ENCODE data around the gene LGR5. TPM values are rescaled to one million over a fixed set of nuclear protein-coding genes. Genes with fewer than 3 reads are reported as not detected.

LGR5 gene
- total RNA-seq, 2 experiments from 2014 or later: not detected

DNA sequence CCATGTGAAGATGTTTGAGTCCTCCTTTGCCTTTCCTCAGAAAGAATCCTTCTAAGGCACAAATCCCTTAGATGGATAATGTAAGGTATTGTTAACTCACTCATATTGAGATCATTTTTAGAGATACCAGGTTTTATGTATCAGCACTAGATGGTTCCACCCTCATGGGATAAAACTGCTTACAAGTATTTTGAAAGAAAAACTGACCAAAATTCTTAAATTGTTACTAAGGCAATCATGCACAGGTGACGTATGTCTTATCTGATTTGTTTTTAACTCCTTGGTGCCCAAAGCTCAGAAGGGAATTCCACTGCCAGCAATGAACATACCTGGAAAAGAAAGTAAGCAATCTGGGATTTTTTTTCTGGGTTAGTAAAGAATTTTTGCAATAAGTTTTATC is 145.6 kb downstream of the LGR5 start:
- POLR2A ChIA-PET: no interaction called here

DNA sequence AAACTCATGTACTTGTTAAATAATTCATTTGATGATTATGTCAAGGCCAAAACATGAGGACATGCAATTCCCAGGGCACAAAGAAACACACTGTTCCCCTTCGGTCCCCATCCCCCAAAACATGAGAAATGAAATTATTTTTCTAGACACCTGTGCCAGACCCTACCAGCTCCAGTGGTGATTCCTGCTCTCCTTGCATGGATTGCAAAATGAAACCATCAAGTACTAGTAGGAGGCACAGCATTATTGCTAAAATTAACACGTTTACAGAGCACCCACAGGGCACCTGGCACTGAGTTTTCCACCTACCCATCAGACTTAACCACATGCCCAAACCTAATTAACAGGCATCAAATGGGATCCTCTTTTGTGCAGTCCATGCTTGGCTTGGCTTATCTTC is 147.4 kb downstream of the LGR5 start:
- Mint-ChIP-seq H3K4me1 (no peaks in the 10 kb centered on the region), H3K27me3 (peaks cover 9% of the 10 kb centered on the region), H3K4me3 (no peak overlapping the region), H3K36me3 (no peaks in the 10 kb centered on the region), H3K27ac (no peak overlapping the region), H3K9me3 (no peaks in the 10 kb centered on the region)
- DNase-seq (no peak), ATAC-seq (ENCODE audit: low read depth) (no peak)
- POLR2A ChIA-PET: no interaction called here

More for the DNA sequence above, 145.6 kb downstream of the LGR5 start:
- Mint-ChIP-seq H3K4me3 (no peak overlapping the region), H3K4me1 (no peaks in the 10 kb centered on the region), H3K27me3 (peaks cover 7% of the 10 kb centered on the region), H3K9me3 (no peaks in the 10 kb centered on the region), H3K36me3 (no peaks in the 10 kb centered on the region), H3K27ac (no peak overlapping the region)
- ATAC-seq (ENCODE audit: low read depth) (no peak), DNase-seq (no peak)

DNA sequence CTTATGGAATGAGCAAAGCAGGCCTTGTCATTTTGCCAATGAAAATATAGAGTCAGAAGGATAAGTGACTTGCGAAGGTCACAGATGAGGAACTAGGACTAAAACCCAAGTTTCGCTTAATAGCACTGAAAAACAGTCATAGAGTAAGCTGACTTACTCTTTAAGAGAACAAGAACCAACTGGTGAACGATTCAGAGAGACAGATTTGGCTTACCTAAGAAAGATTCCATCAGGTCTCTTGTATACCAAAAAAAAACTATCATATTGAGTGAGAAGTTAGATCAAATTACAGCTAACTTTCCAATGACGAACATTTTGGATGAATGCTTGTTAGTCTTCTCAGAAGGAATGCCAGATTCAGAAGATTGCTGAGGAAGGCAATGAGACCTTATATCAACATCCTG is 149.9 kb downstream of the LGR5 start:
- POLR2A ChIA-PET: no interaction called here

DNA sequence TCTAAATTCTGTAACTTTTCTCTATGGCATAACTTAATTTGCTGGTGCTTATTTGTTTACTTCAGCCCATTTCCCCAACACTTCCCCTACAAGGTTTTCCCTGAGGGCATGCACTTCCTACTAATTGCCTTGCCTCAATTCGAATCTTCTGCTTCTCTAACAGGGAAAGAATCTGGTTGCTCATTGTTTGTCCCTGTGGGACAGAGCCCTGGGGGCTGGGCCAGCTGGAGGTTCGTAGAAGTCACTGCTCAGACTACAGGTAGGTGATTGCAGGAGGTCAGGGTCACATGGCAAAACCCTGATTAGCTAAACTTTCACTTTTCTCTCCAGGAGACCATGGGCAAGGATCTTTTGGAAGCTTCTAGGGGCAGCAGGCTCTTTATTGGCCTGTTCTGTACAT is 152.0 kb downstream of the LGR5 start:
- no peaks in the 10 kb centered on the region for H3K9me3 Mint-ChIP-seq
- H3K36me3 Mint-ChIP-seq: no peaks in the 10 kb centered on the region
- H3K27me3 Mint-ChIP-seq: peaks cover 5% of the 10 kb centered on the region
- DNase-seq: no peak
- no peaks in the 10 kb centered on the region for H3K4me1 Mint-ChIP-seq
- POLR2A ChIA-PET: no interaction called here
- H3K27ac Mint-ChIP-seq: no peak overlapping the region
- ATAC-seq (ENCODE audit: low read depth): no peak
- no peak overlapping the region for H3K4me3 Mint-ChIP-seq

More for the DNA sequence above, 149.9 kb downstream of the LGR5 start:
- no peak overlapping the region for H3K27ac Mint-ChIP-seq
- H3K4me1 Mint-ChIP-seq: no peaks in the 10 kb centered on the region
- H3K36me3 Mint-ChIP-seq: no peaks in the 10 kb centered on the region
- no peaks in the 10 kb centered on the region for H3K9me3 Mint-ChIP-seq
- ATAC-seq (ENCODE audit: low read depth) (no peak), DNase-seq (no peak)
- no peak overlapping the region for H3K4me3 Mint-ChIP-seq
- H3K27me3 Mint-ChIP-seq: peaks cover 3% of the 10 kb centered on the region

DNA sequence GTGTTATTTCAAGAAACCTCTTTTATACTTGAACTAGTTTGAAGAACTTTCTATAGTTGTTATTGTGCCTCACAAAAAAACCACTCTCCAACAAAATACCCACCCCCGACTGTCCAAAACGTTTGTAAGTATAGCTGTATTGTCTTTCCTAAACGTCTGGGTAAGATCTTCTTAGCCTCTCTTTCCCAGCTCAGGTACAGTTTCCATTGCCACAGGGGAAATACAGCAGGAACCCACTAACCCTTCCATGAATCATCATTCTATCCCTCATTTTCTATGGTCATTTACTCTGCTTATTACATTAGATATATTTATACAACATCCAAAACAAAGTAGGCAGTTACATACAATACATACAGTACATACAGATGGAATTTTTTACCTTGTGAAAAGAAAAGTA is 153.2 kb downstream of the LGR5 start:
- Mint-ChIP-seq H3K4me3 (no peak overlapping the region), H3K9me3 (no peaks in the 10 kb centered on the region), H3K36me3 (no peaks in the 10 kb centered on the region), H3K27me3 (peaks cover 8% of the 10 kb centered on the region), H3K4me1 (no peaks in the 10 kb centered on the region), H3K27ac (no peak overlapping the region)
- POLR2A ChIA-PET: no interaction called here
- ATAC-seq (ENCODE audit: low read depth) (no peak), DNase-seq (no peak)

DNA sequence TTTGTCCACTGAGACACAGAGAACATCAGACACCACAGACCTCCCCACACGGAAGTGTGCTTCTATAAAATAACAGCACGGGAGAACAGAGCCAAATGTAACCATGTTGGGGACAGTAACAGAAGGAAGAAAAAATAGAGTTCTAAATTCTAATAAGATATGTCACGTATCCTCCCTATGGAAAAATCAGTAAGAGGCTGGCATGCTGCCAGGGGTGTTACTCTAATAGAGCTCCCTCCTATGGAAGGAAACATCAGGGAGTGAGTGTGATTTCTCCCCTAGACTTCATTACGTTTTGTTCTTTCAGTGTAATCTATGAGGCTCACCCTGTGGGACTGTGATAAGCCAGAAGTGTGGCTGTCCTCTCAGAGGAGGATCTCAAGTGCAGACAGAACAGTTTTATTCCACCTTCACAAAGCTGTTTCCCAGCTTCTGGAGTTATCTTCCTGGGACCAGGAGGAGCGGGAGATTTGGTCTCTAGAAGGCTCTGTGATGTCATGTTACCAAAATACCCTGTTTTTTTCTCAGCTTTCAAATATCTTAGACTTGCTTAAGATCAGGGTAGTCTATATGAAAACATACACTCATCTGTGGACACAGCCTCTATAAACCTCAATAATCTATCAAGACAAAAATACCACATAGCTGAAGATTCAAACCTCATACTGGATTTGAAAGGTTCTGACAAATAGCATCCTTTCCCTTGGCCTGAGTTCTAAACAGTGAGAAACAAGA is 154.8 kb downstream of the LGR5 start:
- POLR2A ChIA-PET: no interaction called here
- DNase-seq (no peak), ATAC-seq (ENCODE audit: low read depth) (no peak)
- Mint-ChIP-seq H3K4me3 (no peak overlapping the region), H3K9me3 (peaks cover under 1% of the 10 kb centered on the region), H3K36me3 (no peaks in the 10 kb centered on the region), H3K27me3 (peaks cover 12% of the 10 kb centered on the region), H3K27ac (no peak overlapping the region), H3K4me1 (no peaks in the 10 kb centered on the region)

DNA sequence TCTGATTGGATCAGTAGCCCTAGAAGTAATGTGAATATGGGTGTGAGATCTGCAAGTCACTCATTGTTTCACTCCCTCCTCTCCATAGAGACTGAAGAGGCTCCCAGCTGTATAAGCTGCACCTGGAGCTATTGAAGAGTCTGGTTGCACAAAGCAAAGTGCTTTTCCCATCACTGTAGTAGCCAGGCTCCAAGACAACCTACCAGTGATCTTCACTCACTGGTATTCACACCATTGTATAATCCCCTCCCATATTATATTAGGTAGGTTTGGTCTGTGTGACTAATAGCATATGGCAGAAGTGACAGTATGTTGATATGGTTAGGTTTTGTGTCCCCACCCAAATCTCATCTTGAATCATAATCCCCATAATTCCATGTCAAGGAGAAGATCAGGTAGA is 159.6 kb downstream of the LGR5 start:
- DNase-seq: no peak
- H3K27ac Mint-ChIP-seq: no peak overlapping the region
- H3K9me3 Mint-ChIP-seq: peaks cover 7% of the 10 kb centered on the region
- H3K4me3 Mint-ChIP-seq: no peak overlapping the region
- POLR2A ChIA-PET: no interaction called here
- peaks cover 15% of the 10 kb centered on the region for H3K27me3 Mint-ChIP-seq
- no peaks in the 10 kb centered on the region for H3K4me1 Mint-ChIP-seq
- no peak for ATAC-seq (ENCODE audit: low read depth)
- no peaks in the 10 kb centered on the region for H3K36me3 Mint-ChIP-seq

DNA sequence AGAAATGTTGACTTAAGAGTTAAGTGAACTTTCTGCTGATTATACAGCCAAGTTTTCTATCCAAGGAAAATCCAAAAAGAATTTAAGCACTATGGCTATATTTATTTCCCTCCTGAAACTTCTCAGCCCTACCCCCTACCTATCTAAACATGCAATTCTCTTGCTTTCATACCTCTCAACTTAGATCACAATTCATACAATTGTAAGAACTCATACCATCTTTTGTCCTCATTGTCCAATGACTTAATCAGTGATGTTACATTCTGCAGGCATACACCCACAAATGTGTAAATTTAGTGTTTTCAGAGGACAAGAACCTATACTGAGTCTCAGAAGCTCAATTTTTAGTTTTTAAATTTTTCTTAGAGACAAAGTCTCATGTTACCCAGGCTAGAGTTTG is 161.9 kb downstream of the LGR5 start:
- ATAC-seq (ENCODE audit: low read depth) (no peak), DNase-seq (no peak)
- no peaks in the 10 kb centered on the region for H3K4me1 Mint-ChIP-seq
- H3K9me3 Mint-ChIP-seq: peaks cover 7% of the 10 kb centered on the region
- POLR2A ChIA-PET: no interaction called here
- H3K36me3 Mint-ChIP-seq: peaks cover 14% of the 10 kb centered on the region
- no peak overlapping the region for H3K4me3 Mint-ChIP-seq
- no peak overlapping the region for H3K27ac Mint-ChIP-seq
- H3K27me3 Mint-ChIP-seq: peaks cover 12% of the 10 kb centered on the region

DNA sequence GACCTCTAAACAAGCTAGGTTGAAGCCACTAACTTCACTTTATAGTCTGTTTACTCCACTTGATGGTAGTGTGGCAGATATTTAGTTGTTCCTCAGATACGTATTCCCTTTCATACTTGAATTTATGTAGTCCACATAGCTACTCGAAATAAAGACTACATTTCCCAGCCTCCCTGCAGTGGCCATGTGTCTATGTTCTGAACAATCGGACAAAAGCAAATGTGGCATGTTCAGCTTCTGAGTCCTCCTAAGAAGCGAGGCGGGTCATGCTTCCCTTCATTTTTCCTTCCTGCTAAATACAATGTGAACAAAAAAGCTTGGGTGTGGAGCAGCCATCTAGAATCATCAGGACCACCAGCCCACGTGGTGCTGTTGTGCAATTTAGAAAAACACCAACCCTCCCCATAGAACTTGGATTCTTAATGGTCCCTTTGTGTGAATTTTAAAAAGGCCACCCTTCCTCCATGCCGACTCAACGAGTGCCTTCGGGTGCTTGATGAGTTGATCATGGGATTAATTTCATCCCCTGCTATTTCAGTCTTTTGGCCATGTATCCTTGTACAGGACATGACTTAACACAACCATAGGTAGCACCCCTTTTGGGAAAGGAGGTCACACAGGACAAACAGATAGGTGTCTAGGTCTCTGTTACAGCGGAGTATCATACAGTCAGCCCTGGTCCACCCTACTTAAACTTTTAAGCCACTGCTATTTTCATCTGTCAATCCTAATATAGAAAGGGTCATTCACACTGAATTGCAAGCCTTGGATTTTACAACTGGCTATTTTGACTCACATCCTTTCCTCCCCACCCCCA is 163.4 kb downstream of the LGR5 start:
- POLR2A ChIA-PET: no interaction called here
- Mint-ChIP-seq H3K27me3 (peaks cover 9% of the 10 kb centered on the region), H3K9me3 (peaks cover 7% of the 10 kb centered on the region), H3K4me1 (no peaks in the 10 kb centered on the region), H3K4me3 (no peak overlapping the region), H3K36me3 (peaks cover 28% of the 10 kb centered on the region), H3K27ac (no peak overlapping the region)
- DNase-seq (no peak), ATAC-seq (ENCODE audit: low read depth) (no peak)

DNA sequence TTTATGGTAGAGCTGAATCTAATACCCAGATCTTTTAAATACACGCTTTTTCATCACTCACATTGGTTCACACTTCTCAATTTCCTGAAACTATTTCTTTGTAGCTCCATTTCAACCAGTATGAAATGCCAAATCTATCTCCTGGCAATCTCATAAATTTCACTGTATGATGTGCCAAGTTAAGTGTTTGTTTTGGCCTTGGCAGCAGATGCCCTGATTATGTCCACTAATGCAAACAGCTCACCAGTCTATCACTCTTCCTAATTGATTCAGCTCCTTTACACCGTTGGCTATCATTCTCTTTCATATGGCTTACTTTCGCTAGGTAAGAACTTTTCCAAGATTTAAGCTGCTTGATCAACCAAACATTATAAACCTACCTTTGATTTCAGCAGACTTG is 165.4 kb downstream of the LGR5 start:
- peaks cover 1% of the 10 kb centered on the region for H3K9me3 Mint-ChIP-seq
- H3K36me3 Mint-ChIP-seq: peaks cover 40% of the 10 kb centered on the region
- DNase-seq: no peak
- ATAC-seq (ENCODE audit: low read depth): no peak
- POLR2A ChIA-PET: interaction anchor here (0.6 kb wide), 1 partner anchor 564 kb away, joined by 5 read pairs; no protein-coding TSS in a partner anchor
- no peak overlapping the region for H3K27ac Mint-ChIP-seq
- H3K4me1 Mint-ChIP-seq: peaks cover 2% of the 10 kb centered on the region
- H3K27me3 Mint-ChIP-seq: peaks cover 5% of the 10 kb centered on the region
- H3K4me3 Mint-ChIP-seq: no peak overlapping the region

DNA sequence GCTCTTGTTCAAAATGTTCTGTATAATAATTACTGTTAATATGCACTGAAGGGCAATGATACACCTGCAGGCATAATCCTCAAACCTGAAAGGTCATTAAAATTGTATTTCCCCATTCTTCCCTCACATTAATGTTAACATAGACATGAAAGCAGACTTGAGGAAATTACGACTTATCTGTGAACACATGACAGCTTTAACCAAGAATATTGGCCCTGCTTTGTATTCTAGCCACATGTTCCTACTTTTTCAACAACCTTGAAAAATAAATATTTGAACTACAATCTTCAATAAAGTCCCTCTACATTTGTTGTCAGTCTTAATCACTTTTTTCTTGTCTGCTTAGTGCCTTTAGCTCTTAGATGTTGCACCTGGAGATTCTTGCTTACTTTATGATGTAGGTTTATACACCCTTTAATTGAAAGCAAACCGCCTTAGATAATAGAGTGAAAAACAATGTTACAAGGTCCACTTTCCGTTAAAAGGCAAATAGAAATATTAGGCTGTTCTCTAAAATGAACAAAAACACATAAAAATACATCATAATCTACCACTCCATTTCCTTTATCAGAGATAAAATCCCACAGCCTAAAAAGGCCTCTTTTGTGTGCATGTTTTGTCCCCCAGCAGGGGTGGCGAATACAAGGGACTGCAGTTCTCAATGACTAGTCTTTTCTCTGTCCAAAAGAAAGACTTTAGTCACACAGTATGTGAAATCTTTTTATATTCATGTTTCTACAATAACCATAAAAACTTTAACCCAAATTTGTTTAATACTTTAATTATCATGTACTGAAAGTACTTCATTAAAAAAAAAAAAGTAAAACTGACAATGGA is 168.1 kb downstream of the LGR5 start:
- ATAC-seq (ENCODE audit: low read depth) (no peak), DNase-seq (no peak)
- Mint-ChIP-seq H3K36me3 (peaks cover 58% of the 10 kb centered on the region), H3K27me3 (no peaks in the 10 kb centered on the region), H3K4me1 (peaks cover 7% of the 10 kb centered on the region), H3K9me3 (no peaks in the 10 kb centered on the region), H3K4me3 (no peak overlapping the region), H3K27ac (no peak overlapping the region)
- POLR2A ChIA-PET: no interaction called here

DNA sequence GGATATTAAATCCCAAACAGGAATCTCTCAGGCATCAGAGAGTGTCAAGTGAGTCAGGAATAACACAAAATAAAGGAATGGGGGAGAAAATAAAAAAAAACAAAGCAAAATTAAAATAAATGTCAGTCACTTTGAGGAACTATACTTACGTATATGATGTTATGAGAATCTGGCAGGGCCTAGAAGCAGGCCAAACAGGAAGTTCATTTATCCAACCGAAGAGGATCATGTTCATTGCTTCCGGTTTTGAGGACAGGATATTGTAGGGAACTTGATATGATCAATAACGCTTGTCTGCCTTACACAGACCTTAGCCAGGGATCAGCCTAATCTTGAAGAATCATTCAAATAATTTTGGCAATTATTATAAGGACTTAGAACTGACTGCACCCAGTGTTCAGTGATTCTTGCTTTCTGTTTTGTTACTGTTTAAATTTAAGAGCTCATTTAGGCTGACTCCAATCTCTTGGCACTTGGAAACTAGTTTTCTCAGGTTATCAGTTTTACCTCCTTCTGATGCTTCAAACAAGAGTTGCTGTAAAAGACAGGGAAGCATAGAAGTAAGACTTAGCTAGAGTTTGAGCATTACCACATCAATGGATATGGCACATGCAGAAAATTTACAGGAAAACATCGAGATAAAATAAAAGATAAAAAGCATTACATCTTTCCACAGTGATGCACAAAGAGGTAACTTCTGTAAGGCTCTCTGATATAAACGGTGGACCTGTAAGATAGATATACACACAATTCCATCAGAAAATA is 170.6 kb downstream of the LGR5 start:
- H3K27ac Mint-ChIP-seq: peak overlapping the region; percentile 73
- H3K27me3 Mint-ChIP-seq: no peaks in the 10 kb centered on the region
- ATAC-seq (ENCODE audit: low read depth): peak; percentile 58
- no peaks in the 10 kb centered on the region for H3K9me3 Mint-ChIP-seq
- H3K36me3 Mint-ChIP-seq: peaks cover 64% of the 10 kb centered on the region
- peaks cover 7% of the 10 kb centered on the region for H3K4me1 Mint-ChIP-seq
- POLR2A ChIA-PET: no interaction called here
- DNase-seq: no peak
- peak overlapping the region; percentile 35 for H3K4me3 Mint-ChIP-seq

DNA sequence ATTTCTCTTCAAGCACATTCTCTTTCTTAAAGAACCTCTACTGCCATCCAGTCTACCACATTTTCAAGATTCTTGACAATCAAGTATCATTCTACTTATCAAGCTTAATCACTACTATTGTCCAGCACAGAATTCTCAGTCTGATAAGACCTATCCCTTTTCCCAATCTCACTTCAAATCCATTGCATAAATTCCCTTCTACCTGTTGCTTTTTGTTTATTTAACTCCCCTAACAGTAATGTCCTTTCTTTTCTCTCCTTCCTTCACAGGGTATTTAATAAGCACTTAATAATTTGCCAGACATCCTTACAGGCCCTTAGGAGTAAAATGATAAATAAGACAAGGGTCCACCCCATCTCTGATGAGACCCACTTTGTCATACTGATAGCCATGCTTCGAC is 182.3 kb downstream of the LGR5 start:
- Mint-ChIP-seq H3K27me3 (no peaks in the 10 kb centered on the region), H3K9me3 (no peaks in the 10 kb centered on the region), H3K4me1 (peaks cover 23% of the 10 kb centered on the region), H3K36me3 (peaks cover 45% of the 10 kb centered on the region), H3K27ac (no peak overlapping the region), H3K4me3 (no peak overlapping the region)
- no peak for DNase-seq
- no peak for ATAC-seq (ENCODE audit: low read depth)
- POLR2A ChIA-PET: no interaction called here
